Activated CD4-positive, CD25-positive, alpha-beta regulatory T cell treated with anti-CD3 and anti-CD28 coated beads, Interleukin-2, amount 50 U/mL, for 16 hours (primary cell): ENCODE data around the gene AP2A2.

Source experiments
- DNase-seq: peaks from one replicate; pipeline ENCODE4 v3.0.0-alpha.2; 2020; ENCODE audit warnings: low read depth, low spot score

Gene AP2A2

DNA sequence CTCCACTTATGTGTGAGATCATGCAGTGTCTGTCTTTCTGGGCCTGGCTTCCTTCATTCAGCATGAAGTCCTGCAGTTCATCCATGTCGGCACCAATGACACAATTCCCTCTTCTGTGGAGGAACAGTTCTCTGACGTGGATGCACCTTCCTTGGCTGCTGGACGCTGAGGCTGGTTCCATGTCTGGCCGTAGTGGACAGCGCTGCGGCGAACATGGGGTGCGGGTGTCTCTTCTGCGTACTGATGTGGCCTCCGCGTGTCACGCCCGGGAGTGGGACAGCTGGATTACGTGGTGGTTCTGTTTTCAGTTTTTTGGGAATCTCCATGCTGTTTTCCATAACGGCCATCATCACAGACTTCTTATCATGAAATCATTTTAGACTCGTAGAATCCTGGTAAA is 132.1 kb downstream of the AP2A2 start:
- DNase-seq = no peak

DNA sequence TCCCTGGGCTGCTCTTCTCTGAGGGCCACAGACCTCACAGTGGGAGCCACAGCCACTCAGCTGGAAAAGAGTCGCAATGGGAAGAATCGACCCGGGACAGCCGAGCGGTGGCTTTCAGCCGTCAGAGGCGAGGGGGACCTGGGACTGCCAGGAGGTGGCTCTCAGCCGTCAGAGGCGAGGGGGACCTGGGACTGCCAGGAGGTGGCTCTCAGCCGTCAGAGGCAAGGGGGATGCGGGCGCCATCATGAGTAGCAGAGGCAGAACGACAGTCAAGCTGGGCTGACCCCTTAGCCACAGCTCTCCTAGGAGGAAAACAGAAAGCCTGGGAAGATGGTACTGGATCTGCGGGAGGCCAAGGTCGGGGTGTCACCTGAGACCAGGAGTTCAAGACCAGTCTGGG is 134.1 kb downstream of the AP2A2 start:
- DNase-seq = no peak

DNA sequence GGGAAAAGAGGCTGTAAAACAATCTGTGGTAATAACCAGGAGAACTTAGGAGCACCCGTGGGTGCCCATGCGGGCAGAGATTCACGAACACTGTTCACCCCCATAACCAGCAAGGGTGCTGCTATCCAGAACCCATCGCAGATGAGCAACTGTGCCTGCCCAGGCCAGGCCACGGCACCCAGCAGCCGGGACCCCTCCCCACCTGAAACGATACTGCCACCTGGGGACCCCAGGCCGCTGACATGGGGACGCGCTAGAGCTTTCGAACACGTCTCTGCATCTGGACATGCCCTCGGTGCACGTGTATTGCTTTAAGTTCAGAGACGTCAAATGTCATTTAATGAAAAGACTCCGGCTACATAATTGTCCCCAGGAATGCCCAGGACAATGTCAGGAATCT is 134.7 kb downstream of the AP2A2 start:
- no peak for DNase-seq

DNA sequence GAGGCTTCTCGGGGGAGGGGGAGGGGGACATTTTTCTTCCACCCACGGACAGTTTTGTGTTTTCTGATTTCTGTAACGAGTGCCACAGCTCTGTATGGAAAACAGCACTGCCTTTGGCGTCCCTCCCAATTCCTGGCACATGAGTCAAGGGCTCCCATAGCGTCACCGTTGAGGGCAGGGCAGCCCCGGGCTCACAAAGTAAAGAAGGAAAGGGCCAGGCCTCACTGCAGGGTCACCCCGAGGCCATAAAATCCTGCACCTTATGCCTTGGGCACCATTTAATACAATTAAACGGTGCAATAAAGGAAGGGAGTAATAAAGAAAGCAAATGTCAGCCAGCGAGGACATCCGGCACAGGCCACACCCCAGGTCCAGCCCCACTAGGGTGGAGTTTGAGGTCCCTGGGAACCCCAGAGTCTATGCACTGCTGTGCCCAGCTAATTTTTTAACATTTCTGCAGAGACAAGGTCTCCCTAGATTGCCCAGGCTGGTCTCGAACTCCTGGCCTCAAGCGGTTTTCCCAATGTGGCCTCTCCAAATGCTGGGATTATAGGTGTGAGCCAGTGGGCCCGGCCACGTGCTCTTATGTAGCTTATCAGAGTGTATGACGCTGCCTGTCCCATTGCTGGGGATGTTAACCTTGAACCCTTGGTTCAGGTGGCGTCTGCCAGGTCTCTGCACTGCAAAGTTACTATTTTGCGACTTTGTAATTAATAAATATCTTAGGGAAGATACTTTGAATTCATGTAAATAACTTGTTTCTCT is 135.4 kb downstream of the AP2A2 start:
- no peak for DNase-seq
